ENCODE measurements around the gene XXYLT1. TPM values are rescaled to one million over a fixed set of nuclear protein-coding genes. Genes with fewer than 3 reads are reported as not detected.

XXYLT1 gene
- total RNA-seq, 2 experiments from 2014 or later = 17.2 to 19.6 TPM

DNA sequence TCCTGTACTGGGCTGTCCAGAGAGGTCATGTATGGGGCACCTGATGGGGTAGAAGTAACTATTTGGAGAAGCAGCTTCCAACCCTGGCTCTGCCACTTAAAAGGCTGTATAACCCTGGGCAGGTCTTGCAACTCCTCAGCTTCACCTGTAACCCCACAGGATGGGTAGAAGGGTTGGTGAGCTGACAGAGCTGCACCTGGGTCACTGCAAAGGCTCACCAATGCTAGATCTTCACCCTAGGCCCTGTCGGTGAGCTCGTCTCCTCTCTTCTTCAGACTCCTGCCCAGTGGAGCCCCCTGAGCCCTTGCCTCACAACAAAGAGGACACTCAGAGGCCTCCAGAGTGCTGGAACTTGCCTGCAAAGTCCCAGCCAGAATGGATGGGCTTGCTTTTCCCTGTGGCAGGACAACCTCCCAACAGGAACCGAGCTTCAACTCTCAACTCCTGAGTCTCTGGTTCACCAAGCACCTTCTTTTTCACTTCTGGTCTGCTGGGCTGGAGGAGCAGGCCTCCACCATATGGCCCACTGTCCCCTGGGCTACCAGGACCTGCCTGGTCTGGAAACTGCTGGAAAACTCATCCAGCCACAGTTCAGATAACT lies 45.9 kb downstream of the XXYLT1 start:
- ChIA-PET CTCF (ENCODE audit: unreplicated experiment) (no interaction called here), POLR2A (interaction anchor here (0.7 to 1.2 kb wide), 2 partner anchors 9 to 245 kb away, joined by 3 read pairs; no protein-coding TSS in a partner anchor)
- no peaks in the 10 kb centered on the region for H3K36me3 ChIP-seq (ENCODE audit: insufficient read depth, low read length)
- no peak overlapping the region for H3K4me3 ChIP-seq (ENCODE audit: low read depth, low read length, poor library complexity, severe bottlenecking)
- intact Hi-C loops (cut with micrococcal nuclease; ENCODE audit: unreplicated experiment) = no loop called here
- H3K9me3 ChIP-seq (ENCODE audit: low read length) = no peaks in the 10 kb centered on the region
- TF ChIP-seq, protein P1, sequence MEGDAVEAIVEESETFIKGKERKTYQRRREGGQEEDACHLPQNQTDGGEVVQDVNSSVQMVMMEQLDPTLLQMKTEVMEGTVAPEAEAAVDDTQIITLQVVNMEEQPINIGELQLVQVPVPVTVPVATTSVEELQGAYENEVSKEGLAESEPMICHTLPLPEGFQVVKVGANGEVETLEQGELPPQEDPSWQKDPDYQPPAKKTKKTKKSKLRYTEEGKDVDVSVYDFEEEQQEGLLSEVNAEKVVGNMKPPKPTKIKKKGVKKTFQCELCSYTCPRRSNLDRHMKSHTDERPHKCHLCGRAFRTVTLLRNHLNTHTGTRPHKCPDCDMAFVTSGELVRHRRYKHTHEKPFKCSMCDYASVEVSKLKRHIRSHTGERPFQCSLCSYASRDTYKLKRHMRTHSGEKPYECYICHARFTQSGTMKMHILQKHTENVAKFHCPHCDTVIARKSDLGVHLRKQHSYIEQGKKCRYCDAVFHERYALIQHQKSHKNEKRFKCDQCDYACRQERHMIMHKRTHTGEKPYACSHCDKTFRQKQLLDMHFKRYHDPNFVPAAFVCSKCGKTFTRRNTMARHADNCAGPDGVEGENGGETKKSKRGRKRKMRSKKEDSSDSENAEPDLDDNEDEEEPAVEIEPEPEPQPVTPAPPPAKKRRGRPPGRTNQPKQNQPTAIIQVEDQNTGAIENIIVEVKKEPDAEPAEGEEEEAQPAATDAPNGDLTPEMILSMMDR (conservative IDR thresholded peaks at IDR 0.05; ENCODE audit: low read length) = no peak
- no peak for TF ChIP-seq EZH2phosphoT487 (IDR thresholded peaks at IDR 0.05; ENCODE audit: borderline replicate concordance, low read depth, low read length)
- H2AFZ ChIP-seq (ENCODE audit: low read length) = no peak overlapping the region
- no peaks in the 10 kb centered on the region for H3K9me2 ChIP-seq (ENCODE audit: insufficient read depth, low read length)
- no peaks in the 10 kb centered on the region for H4K20me1 ChIP-seq (ENCODE audit: insufficient read depth, low read length)
- no peak overlapping the region for H3K4me2 ChIP-seq (ENCODE audit: low read length)
- H3K4me1 ChIP-seq (ENCODE audit: insufficient read depth, low read length, poor library complexity, severe bottlenecking) = peaks cover 6% of the 10 kb centered on the region
- BruUV-seq (replicated peaks) = no TSS peak
- no peak overlapping the region for H3K27ac ChIP-seq (ENCODE audit: low read depth, low read length, poor library complexity, severe bottlenecking)
- no peaks in the 10 kb centered on the region for H3K79me2 ChIP-seq (ENCODE audit: insufficient read depth, low read depth, low read length)
- DNase-seq (ENCODE audit: low spot score) = no peak

DNA sequence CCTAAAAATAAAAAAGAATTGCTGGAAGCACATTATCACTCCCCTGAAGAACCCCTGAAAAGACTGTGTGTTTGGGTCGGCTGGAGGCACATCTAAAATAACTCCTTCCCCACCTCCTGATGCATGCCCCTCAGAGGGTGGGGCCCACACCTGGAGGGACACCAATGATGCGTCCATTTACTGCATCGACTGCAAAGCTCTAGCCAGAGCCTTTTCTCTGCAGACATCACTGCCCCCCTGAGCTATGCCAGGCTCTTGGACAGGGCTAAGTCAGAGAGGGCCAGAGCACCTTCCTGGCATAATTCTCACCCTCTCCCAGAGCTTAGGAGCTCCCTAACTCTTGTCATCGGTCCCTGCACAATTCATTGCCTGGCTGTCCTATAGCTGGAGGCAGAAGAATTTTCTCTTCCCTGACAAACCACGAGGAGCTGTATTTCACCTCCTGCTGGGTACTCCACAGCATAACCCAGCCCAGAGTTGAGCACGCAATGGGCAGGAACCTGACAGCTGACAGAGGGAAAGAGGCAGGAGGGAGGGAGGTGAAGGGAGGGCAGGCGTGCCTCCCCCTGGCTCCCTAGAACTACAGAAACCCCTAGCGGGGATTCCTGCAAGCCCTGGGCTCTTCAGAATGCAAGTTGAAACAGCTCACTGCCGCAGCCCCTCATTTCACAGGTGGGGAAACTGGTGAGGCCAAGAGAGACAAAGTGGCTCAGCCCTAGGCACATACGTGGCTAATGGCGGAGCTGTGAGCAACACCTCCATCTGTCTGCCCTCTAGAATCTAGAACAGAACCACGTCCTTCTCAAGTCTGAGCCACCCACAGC lies 46.6 kb downstream of the XXYLT1 start:
- no peaks in the 10 kb centered on the region for H4K20me1 ChIP-seq (ENCODE audit: insufficient read depth, low read length)
- no peak overlapping the region for H2AFZ ChIP-seq (ENCODE audit: low read length)
- peaks cover 6% of the 10 kb centered on the region for H3K4me1 ChIP-seq (ENCODE audit: insufficient read depth, low read length, poor library complexity, severe bottlenecking)
- ChIA-PET POLR2A (interaction anchor here (0.7 kb wide), 1 partner anchor 244 kb away, joined by 3 read pairs; no protein-coding TSS in a partner anchor), CTCF (ENCODE audit: unreplicated experiment) (no interaction called here)
- H3K4me2 ChIP-seq (ENCODE audit: low read length) = no peak overlapping the region
- intact Hi-C loops (cut with micrococcal nuclease; ENCODE audit: unreplicated experiment) = no loop called here
- no peak overlapping the region for H3K27ac ChIP-seq (ENCODE audit: low read depth, low read length, poor library complexity, severe bottlenecking)
- H3K79me2 ChIP-seq (ENCODE audit: insufficient read depth, low read depth, low read length) = no peaks in the 10 kb centered on the region
- no TSS peak for BruUV-seq (replicated peaks)
- H3K4me3 ChIP-seq (ENCODE audit: low read depth, low read length, poor library complexity, severe bottlenecking) = no peak overlapping the region
- no peak for DNase-seq (ENCODE audit: low spot score)
- no peaks in the 10 kb centered on the region for H3K9me2 ChIP-seq (ENCODE audit: insufficient read depth, low read length)
- H3K36me3 ChIP-seq (ENCODE audit: insufficient read depth, low read length) = no peaks in the 10 kb centered on the region
- no peaks in the 10 kb centered on the region for H3K9me3 ChIP-seq (ENCODE audit: low read length)
- TF ChIP-seq EZH2phosphoT487 (IDR thresholded peaks at IDR 0.05; ENCODE audit: borderline replicate concordance, low read depth, low read length) = no peak
- TF ChIP-seq, protein P1 (conservative IDR thresholded peaks at IDR 0.05; ENCODE audit: low read length) = no peak

Measured in OCI-LY7 (cell line).